Measurements from ENCODE around the gene SYCE1.
A peak's percentile ranks its signal among the peaks of the same experiment; 100 is the strongest.
"Not testable (repeated sequence)": the region's sequence is repeated elsewhere in the genome, so short reads cannot be mapped to it uniquely, and the experiment has no call there.

SYCE1 gene, protein sequence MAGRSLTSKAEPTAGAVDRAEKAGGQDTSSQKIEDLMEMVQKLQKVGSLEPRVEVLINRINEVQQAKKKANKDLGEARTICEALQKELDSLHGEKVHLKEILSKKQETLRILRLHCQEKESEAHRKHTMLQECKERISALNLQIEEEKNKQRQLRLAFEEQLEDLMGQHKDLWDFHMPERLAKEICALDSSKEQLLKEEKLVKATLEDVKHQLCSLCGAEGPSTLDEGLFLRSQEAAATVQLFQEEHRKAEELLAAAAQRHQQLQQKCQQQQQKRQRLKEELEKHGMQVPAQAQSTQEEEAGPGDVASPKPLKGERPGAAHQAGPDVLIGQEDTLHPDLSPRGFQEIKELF

GRCh38 chr10:133565441-133566294, at the start of gene SYCE1:
Gene SYCE1 (minus strand): TSS chr10:133565583. CDS start chr10:133565529, 54 bp downstream.
- DNase-seq, result no peak

- DNase-seq, result peak; percentile 70
Observed at GRCh38 chr10:133614830-133615580, 49.6 kb upstream of the SYCE1 start.

GRCh38 chr10:133613699-133614098, 48.3 kb upstream of the SYCE1 start:
- no peak for DNase-seq

DNA sequence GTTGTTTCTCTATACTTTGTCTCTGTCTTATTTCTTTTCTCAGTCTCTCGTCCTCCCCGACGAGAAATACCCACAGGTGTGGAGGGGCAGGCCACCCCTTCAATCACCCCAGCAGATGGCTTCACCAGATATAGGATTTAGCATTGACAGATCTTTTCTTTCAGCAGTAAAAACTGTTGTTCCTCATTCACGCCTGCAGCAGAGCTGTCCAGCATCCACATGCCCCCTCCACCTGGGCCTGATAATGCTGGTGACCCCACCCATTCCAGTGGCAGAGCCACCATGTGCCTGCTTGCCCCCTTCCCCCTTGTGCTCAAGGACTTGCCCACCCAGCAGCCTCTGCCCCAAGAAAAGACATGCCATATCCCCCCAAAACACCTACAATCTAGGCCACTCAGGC, 45.7 kb upstream of the SYCE1 start:
- DNase-seq, result no peak

DNA sequence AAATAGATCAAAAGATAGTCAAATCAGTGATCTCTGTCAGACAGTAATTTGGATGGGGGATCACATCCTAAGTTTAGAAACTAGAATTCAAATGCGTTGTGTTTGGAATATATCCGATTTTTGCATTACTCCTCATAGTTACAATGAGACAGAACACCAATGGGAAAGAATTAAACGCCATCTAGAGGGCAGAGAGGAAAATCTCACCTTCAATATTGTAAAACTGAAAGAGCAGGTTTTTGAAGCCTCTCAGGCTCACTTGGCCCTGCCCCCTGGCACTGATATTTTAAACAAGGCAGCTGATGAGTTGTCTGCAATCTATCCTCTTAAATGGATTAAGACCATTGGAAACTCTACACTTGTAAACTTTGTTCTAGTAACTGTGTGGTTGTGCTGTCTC, 43.5 kb upstream of the SYCE1 start:
- DNase-seq, result no peak

GRCh38 chr10:133603434-133603833, 38.1 kb upstream of the SYCE1 start:
- not testable (repeated sequence) for DNase-seq

- DNase-seq, result no peak
Observed at GRCh38 chr10:133600657-133601056, 35.3 kb upstream of the SYCE1 start.

- DNase-seq, result not testable (repeated sequence)
Observed at GRCh38 chr10:133599869-133600268, 34.5 kb upstream of the SYCE1 start.

- DNase-seq, result peak; percentile 17
Observed at GRCh38 chr10:133592716-133593115, 27.3 kb upstream of the SYCE1 start.

GRCh38 chr10:133590970-133591359, 25.6 kb upstream of the SYCE1 start:
- no peak for DNase-seq

- DNase-seq, result no peak
Observed at GRCh38 chr10:133590226-133590969, 25.0 kb upstream of the SYCE1 start.

- DNase-seq, result not testable (repeated sequence)
Observed at GRCh38 chr10:133577037-133577436, 11.7 kb upstream of the SYCE1 start.

DNA sequence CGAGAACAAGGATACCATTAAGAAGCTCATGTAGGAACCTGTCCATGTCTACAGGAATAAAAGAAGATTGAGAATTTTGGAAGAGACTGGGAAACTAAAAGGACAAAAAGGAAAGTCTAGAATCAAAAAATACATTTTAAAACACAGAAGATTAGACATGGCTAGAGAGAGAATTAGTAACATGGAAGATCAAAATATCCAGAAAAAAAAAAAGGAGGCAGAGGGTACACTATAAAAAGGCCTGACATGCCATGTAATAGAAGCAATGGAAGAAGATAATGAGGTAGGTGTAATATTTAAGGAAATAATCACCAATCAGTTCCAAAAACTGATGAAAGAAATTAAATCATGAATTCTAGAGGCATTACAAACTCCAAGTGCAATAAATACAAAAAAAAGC, 8.1 kb upstream of the SYCE1 start:
- DNase-seq, result not testable (repeated sequence)

- DNase-seq, result not testable (repeated sequence)
Observed at GRCh38 chr10:133572055-133572454, 6.7 kb upstream of the SYCE1 start.

GRCh38 chr10:133569801-133570200, 4.4 kb upstream of the SYCE1 start:
- not testable (repeated sequence) for DNase-seq

- not testable (repeated sequence) for DNase-seq
Observed at GRCh38 chr10:133568831-133569527, 3.6 kb upstream of the SYCE1 start.

GRCh38 chr10:133568287-133568614, 2.9 kb upstream of the SYCE1 start:
- no peak for DNase-seq

- no peak for DNase-seq
Observed at GRCh38 chr10:133567609-133568286, 2.4 kb upstream of the SYCE1 start.

DNA sequence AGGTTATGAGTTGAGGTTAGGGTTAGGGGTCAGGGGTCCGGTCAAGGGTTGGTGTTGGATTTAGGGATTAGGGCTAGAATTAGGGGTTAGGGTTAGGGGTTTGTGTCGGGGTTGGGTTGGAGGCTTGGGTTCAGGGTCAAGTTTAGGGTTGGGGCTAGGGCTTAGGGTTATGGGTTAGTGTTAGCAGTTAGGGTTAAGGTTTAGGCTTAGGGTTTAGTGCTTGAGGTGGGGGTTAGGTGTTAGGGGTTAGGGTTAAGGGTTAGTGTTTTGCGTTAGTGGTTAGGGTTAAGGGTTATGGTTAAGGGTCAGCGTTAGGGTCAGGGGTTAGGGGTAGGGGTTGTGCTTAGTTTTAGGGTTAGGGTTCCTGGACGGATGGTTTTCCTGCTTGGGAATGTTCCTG, 1.7 kb upstream of the SYCE1 start:
- no peak for DNase-seq

DNA sequence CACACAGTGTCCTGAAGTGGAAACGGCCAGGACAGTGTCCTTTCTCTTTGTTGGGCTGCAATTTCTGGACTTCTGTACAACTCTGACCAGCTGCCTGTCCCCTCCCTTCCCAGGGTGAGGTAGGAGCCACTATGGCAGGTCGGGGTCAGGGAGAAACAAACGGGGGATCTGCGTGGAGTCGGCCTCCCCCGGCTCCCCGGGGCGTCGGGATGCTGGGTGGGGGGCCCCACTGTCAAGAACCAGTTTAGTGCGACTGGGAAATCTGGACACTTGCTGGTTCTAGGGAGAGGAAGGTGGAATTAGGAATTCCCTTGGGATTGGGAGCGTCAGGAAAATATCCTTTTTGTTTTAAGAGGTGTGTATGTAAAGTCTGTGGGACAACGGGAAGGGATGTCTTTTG, 567 bp downstream of the SYCE1 start:
- DNase-seq, result no peak

DNA sequence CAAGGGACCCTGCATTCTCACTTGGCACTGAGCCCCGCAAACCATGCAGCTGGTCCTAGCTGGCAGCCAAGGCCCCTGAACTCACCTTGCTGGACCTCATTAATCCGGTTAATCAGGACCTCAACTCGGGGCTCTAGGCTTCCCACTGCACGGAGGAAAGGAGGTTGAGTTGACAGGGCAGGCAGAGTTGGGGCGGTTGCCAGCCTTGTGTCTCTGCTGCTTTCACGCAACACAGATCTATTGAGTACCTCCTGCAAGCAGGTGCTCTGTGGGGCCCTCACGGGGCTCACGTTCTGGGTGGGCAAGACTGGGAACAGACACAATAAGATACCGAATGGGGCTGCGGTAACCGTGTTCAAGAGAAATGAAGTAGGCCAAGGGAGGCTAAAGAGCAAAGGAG, 6.2 kb downstream of the SYCE1 start:
- DNase-seq, result no peak

Data from NCI-H2029 treated with DMSO at 0.1 percent for 48 hours (cell line).